H1 (cell line): ENCODE results near the gene CUBN. TPM values are rescaled to one million over a fixed set of nuclear protein-coding genes. Genes with fewer than 3 reads are reported as not detected.

Experiments used
- CTCF ChIA-PET: fragments of 300-600 bp; sonication (Branson Sonifier 250); formaldehyde crosslinking; loops from one replicate; lab custom pipeline; 2021; ENCODE audit not compliant: partially characterized antibody; lab: Charles Lee
- POLR2A ChIA-PET: fragments of 300-600 bp; sonication (Branson Sonifier 250); formaldehyde crosslinking; loops from one replicate; lab custom pipeline; 2021; ENCODE audit warnings: inconsistent platforms; ENCODE audit not compliant: partially characterized antibody; lab: Charles Lee
- DNase-seq, 2 experiments: peaks; one replicate each; pipeline versions ENCODE4 v3.0.0 to v3.0.0-alpha.2; 2010 to 2022; ENCODE audit warnings: low spot score in 2 of 2, low read depth in 1 of 2, mixed read lengths in 1 of 2
- FAIRE-seq: peaks from 2 replicates; lab custom pipeline; 2011; peaks lifted over from hg19 to GRCh38; lab: Jason Lieb, UNC
- H2AFZ ChIP-seq: 2 replicates; pipeline ENCODE4 v1.8.1; 2012; ENCODE audit warnings: low read length, inconsistent platforms
- H2AK5ac ChIP-seq: 2 replicates; pipeline ENCODE4 v1.6.1; 2013; ENCODE audit warnings: low read depth, low read length
- H2BK120ac ChIP-seq: replicated peaks from 2 replicates; pipeline ENCODE3; 2013; ENCODE audit warnings: low read depth, low read length, inconsistent platforms
- H2BK12ac ChIP-seq: 2 replicates; pipeline ENCODE4 v1.6.1; 2013; ENCODE audit warnings: low read depth, low read length
- H2BK15ac ChIP-seq: 2 replicates; pipeline ENCODE4 v1.6.1; 2013; ENCODE audit warnings: low read length
- H2BK20ac ChIP-seq: 2 replicates; pipeline ENCODE4 v1.6.1; 2013; ENCODE audit warnings: low read length
- H2BK5ac ChIP-seq: 2 replicates; pipeline ENCODE4 v1.6.1; 2013; ENCODE audit warnings: low read depth, low read length
- H3K14ac ChIP-seq: 2 replicates; pipeline ENCODE4 v1.6.1; 2013; ENCODE audit warnings: inconsistent platforms; ENCODE audit not compliant: insufficient read length
- H3K18ac ChIP-seq: 2 replicates; pipeline ENCODE4 v1.6.1; 2013; ENCODE audit warnings: low read length; ENCODE audit errors: extremely low read depth
- H3K23ac ChIP-seq: 2 replicates; pipeline ENCODE4 v1.6.1; 2013; ENCODE audit warnings: inconsistent platforms; ENCODE audit not compliant: insufficient read length
- H3K23me2 ChIP-seq: 2 replicates; pipeline ENCODE4 v1.6.1; 2013; ENCODE audit warnings: low read depth, low read length
- H3K27ac ChIP-seq: 2 replicates; pipeline ENCODE4 v1.6.1; 2011; ENCODE audit warnings: low read depth, low read length, inconsistent platforms
- H3K27me3 ChIP-seq, 4 experiments: replicated peaks in 1 of 4; 1 replicate in 1 of 4; 2 replicates in 3 of 4; pipeline versions ENCODE4 v1.6.1 to v1.8.1; 2011 to 2013; ENCODE audit warnings: low read length in 3 of 4, mild to moderate bottlenecking in 3 of 4, inconsistent platforms in 2 of 4, mixed read lengths in 2 of 4, moderate library complexity in 1 of 4; ENCODE audit not compliant: control insufficient read depth in 3 of 4, insufficient read depth in 3 of 4; ENCODE audit errors: extremely low read depth in 1 of 4
- H3K36me3 ChIP-seq, 4 experiments: 2 replicates each; pipeline versions ENCODE4 v1.6.1 to v1.8.1; 2011 to 2013; ENCODE audit warnings: mild to moderate bottlenecking in 4 of 4, low read length in 3 of 4, moderate library complexity in 2 of 4, control low read depth in 1 of 4, inconsistent platforms in 1 of 4; ENCODE audit not compliant: insufficient read depth in 4 of 4, control insufficient read depth in 2 of 4
- H3K4ac ChIP-seq: replicated peaks from 2 replicates; pipeline ENCODE3; 2013; ENCODE audit warnings: low read length, low read depth, mixed read lengths, inconsistent platforms; ENCODE audit not compliant: insufficient read length
- H3K4me1 ChIP-seq, 4 experiments: replicated peaks in 1 of 4; 1 replicate in 1 of 4; 2 replicates in 3 of 4; pipeline versions ENCODE4 v1.6.1 to v1.8.1; 2011 to 2013; ENCODE audit warnings: low read length in 3 of 4, inconsistent platforms in 2 of 4, mixed read lengths in 1 of 4; ENCODE audit not compliant: insufficient read depth in 4 of 4, control insufficient read depth in 3 of 4
- H3K4me2 ChIP-seq, 2 experiments: 2 replicates each; pipeline versions ENCODE4 v1.6.1 to v1.8.1; 2011 to 2013; ENCODE audit warnings: low read depth in 2 of 2, low read length in 2 of 2, control low read depth in 1 of 2, inconsistent platforms in 1 of 2, mild to moderate bottlenecking in 1 of 2; ENCODE audit not compliant: insufficient read depth in 1 of 2
- H3K4me3 ChIP-seq, 4 experiments: fragments of 200-600, 300-600 bp in 1 of 4; sonication (generic), shearing (Covaris generic), sonication (Bioruptor Twin) in 1 of 4; 2 replicates each; pipeline versions ENCODE4 v1.5.1 to v1.8.1; 2011 to 2016; ENCODE audit warnings: low read length in 4 of 4, low read depth in 3 of 4, control low read depth in 2 of 4, inconsistent platforms in 2 of 4, mild to moderate bottlenecking in 2 of 4, mixed read lengths in 1 of 4, moderate library complexity in 1 of 4; ENCODE audit not compliant: insufficient read depth in 2 of 4; ENCODE audit errors: extremely low read depth in 1 of 4
- H3K56ac ChIP-seq: replicated peaks from 2 replicates; pipeline ENCODE3; 2013; ENCODE audit warnings: low read depth, mild to moderate bottlenecking, mixed read lengths, low read length, inconsistent platforms; ENCODE audit not compliant: insufficient read length
- H3K79me1 ChIP-seq: 2 replicates; pipeline ENCODE4 v1.6.1; 2013; ENCODE audit warnings: low read depth, low read length, control low read depth
- H3K79me2 ChIP-seq, 2 experiments: 2 replicates each; pipeline versions ENCODE4 v1.6.1 to v1.8.1; 2012 to 2013; ENCODE audit warnings: low read length in 2 of 2, mild to moderate bottlenecking in 2 of 2, inconsistent platforms in 1 of 2; ENCODE audit not compliant: insufficient read depth in 2 of 2, control insufficient read depth in 1 of 2
- H3K9ac ChIP-seq, 4 experiments: replicated peaks in 1 of 4; 1 replicate in 1 of 4; 2 replicates in 3 of 4; pipeline versions ENCODE4 v1.6.1 to v1.8.1; 2011 to 2013; ENCODE audit warnings: low read depth in 3 of 4, low read length in 3 of 4, control low read depth in 2 of 4, mild to moderate bottlenecking in 2 of 4, moderate library complexity in 2 of 4, inconsistent platforms in 1 of 4; ENCODE audit errors: extremely low read depth in 1 of 4
- H3K9me3 ChIP-seq, 2 experiments: 2 replicates each; pipeline versions ENCODE4 v1.6.1 to v1.8.1; 2012 to 2013; ENCODE audit warnings: mild to moderate bottlenecking in 2 of 2, moderate library complexity in 2 of 2, control low read depth in 1 of 2, inconsistent platforms in 1 of 2, low read depth in 1 of 2, low read length in 1 of 2, mixed read lengths in 1 of 2; ENCODE audit not compliant: insufficient read depth in 2 of 2
- H4K20me1 ChIP-seq, 2 experiments: replicated peaks in 1 of 2; 2 replicates each; pipeline versions ENCODE3 to v1.8.1; 2011 to 2013; ENCODE audit warnings: inconsistent platforms in 2 of 2, low read length in 2 of 2, mild to moderate bottlenecking in 1 of 2; ENCODE audit not compliant: insufficient read depth in 2 of 2, control insufficient read depth in 1 of 2
- H4K5ac ChIP-seq: 2 replicates; pipeline ENCODE4 v1.6.1; 2013; ENCODE audit warnings: low read length, low read depth, mixed read lengths, inconsistent platforms; ENCODE audit not compliant: insufficient read length
- H4K8ac ChIP-seq: 2 replicates; pipeline ENCODE4 v1.8.0; 2013; ENCODE audit warnings: mild to moderate bottlenecking, moderate library complexity, low read length, inconsistent platforms; ENCODE audit not compliant: insufficient read depth; ENCODE audit errors: extremely low read depth
- H4K91ac ChIP-seq: replicated peaks from 2 replicates; pipeline ENCODE3; 2013; ENCODE audit warnings: low read length, mixed read lengths, inconsistent platforms; ENCODE audit not compliant: insufficient read length
- EP300 ChIP-seq, 2 experiments: IDR thresholded peaks; 1 replicate in 1 of 2; 2 replicates in 1 of 2; pipeline ENCODE4 v1.6.1; 2011 to 2012; ENCODE audit warnings: low read depth in 2 of 2, low read length in 2 of 2, mild to moderate bottlenecking in 2 of 2, borderline replicate concordance in 1 of 2, inconsistent platforms in 1 of 2, moderate library complexity in 1 of 2
- SRF ChIP-seq: IDR thresholded peaks from 2 replicates; pipeline ENCODE4 v1.6.1; 2011; ENCODE audit warnings: mild to moderate bottlenecking, low read depth, low read length, moderate library complexity
- TCF12 ChIP-seq: IDR thresholded peaks from 2 replicates; pipeline ENCODE4 v1.6.1; 2011; ENCODE audit warnings: low read depth, mild to moderate bottlenecking, low read length
- TEAD4 ChIP-seq: IDR thresholded peaks from 2 replicates; pipeline ENCODE4 v1.6.1; 2012; ENCODE audit warnings: low read depth, low read length, inconsistent platforms, mixed read lengths
- WGBS, 2 experiments: shearing (Covaris generic) in 1 of 2; methylation state at CpG; one replicate each; pipeline versions ENCODE4 v1.1.6 to v1.1.7; 2013 to 2015; ENCODE audit warnings: low lambda C conversion rate in 2 of 2, mixed read lengths in 2 of 2, inconsistent platforms in 1 of 2, low coverage in 1 of 2, missing lambda C conversion rate in 1 of 2; ENCODE audit not compliant: insufficient replicate concordance in 2 of 2, insufficient coverage in 1 of 2, insufficient read length in 1 of 2; ENCODE audit errors: extremely low coverage in 1 of 2, missing lambda C conversion rate in 1 of 2; 5-methylcytosine and 5-hydroxymethylcytosine counted together
- polyA plus RNA-seq, 7 experiments: library from polyadenylated mRNA; depleted of rRNA in 3 of 7; stranded (reverse) in 5 of 7; unstranded in 2 of 7; fragments of >200 nt in 5 of 7; fragments of 200-250 nt in 2 of 7; gene quantifications; 1 replicate in 5 of 7; 2 replicates in 1 of 7; 4 replicates in 1 of 7; pipeline versions ENCODE4 v1.2.1 to v1.2.3, GENCODE V29; 2011 to 2013; ENCODE audit warnings: missing spikeins in 2 of 7, mixed read lengths in 2 of 7
- total RNA-seq: library from RNA; stranded (reverse); fragmentation: NEBNext Ultra II Directional; extraction: Animal tissue kit (Norgen Biotek cat#: 25700); gene quantifications from 2 replicates; pipeline ENCODE4 v1.2.1, GENCODE V29; 2021
- TF ChIP-seq, protein P1 (sequence below): IDR thresholded peaks from 2 replicates; pipeline ENCODE4 v1.6.1; 2012; ENCODE audit warnings: inconsistent platforms

Gene CUBN
- total and polyA plus RNA-seq, 2 of the 8 experiments (the other 6 are each of a cell fraction or from before 2014, with no cell fraction given): 0.04 to 0.08 TPM

DNA sequence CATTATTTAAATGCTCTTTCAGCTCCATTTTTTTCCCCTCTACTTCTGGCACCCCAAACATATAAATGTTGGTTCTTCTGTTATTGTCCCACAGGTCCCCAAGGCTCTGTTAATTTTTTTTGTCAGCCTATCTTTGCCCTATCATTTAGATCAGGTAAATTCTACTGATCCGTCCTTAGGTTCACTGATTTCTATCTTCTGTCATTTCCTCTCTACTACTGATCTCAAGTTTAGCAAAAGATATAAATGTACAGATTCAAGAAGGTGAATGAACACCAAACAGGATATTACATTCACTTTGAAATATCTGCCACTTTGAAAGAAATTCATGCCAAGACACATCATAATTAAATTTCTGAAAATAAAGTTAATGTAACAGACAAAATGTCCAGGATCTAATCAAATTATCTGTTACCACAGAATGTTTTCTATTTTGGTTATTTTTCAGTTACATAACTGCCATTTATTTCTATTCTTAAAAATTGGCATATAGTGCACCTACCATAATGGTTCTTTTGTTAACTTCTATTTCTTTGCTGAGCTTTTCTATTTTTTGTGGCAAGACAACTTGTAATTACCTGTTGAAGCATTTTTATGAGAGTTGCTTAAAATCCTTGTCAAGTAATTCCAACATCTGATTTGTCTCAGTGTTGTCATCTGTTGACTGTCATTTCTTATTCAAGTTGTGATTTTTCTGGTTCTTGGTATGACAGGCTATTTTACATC, 12.1 kb upstream of the CUBN start:
- Histone ChIP-seq H2BK15ac (no peak overlapping the region), H2AFZ (no peak overlapping the region), H2BK5ac (no peak overlapping the region), H2AK5ac (no peak overlapping the region), H3K23ac (no peak overlapping the region), H3K79me1 (no peaks in the 10 kb centered on the region), H3K14ac (no peak overlapping the region), H3K79me2 (no peaks in the 10 kb centered on the region), H3K27me3 (no peaks in the 10 kb centered on the region), H3K4me1 (0 out of 7 replicates have a peak, but pooled peaks cover 0 to 2% (median 0%) of the 10 kb centered on the region in 4 experiments), H2BK12ac (no peak overlapping the region), H2BK120ac (no peak overlapping the region), H4K20me1 (no peaks in the 10 kb centered on the region), H3K4me2 (no peak overlapping the region), H3K23me2 (no peaks in the 10 kb centered on the region), H3K9ac (no peak overlapping the region), H3K4me3 (no peak overlapping the region), H3K56ac (no peak overlapping the region), H3K27ac (no peak overlapping the region), H3K9me3 (no peaks in the 10 kb centered on the region), H4K5ac (no peak overlapping the region), H3K36me3 (no peaks in the 10 kb centered on the region), H4K91ac (no peak overlapping the region), H3K4ac (no peak overlapping the region), H4K8ac (no peak overlapping the region), H2BK20ac (no peak overlapping the region), H3K18ac (no peak overlapping the region)
- DNase-seq: no peak
- CTCF ChIA-PET: interaction anchor here (1.4 kb wide), 1 partner anchor 10 kb away, joined by 3 read pairs; no protein-coding TSS in a partner anchor
- whole genome bisulfite sequencing, 2 experiments: 90% methylated on average over 1 of the region's 1 CpG; no CpG with 5 or more reads in 1 of the 2 experiments
- POLR2A ChIA-PET: interaction anchor here (1.7 to 2.6 kb wide), 2 partner anchors 10 to 88 kb away, joined by 3 to 7 read pairs; no protein-coding TSS in a partner anchor
- FAIRE-seq: no peak
- TF ChIP-seq TCF12 (no peak), TEAD4 (no peak), EP300 (IDR thresholded peaks at IDR 0.05; ENCODE audit: borderline replicate concordance in 1 of 2, low read depth in 2 of 2, low read length in 2 of 2) (no peak), SRF (no peak)
- TF ChIP-seq, protein P1, sequence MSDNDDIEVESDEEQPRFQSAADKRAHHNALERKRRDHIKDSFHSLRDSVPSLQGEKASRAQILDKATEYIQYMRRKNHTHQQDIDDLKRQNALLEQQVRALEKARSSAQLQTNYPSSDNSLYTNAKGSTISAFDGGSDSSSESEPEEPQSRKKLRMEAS: no peak
